G401 (cell line): ENCODE results near the gene STK38L. TPM values are rescaled to one million over a fixed set of nuclear protein-coding genes. Genes with fewer than 3 reads are reported as not detected.

ENCODE experiments used
- DNase-seq: peaks from one replicate; pipeline ENCODE4 v3.0.0-alpha.2; 2015; ENCODE audit warnings: low spot score
- in situ Hi-C: cut with HindIII; loops from 2 replicates; pipeline ENCODE4 v1.10.0; 2016; ENCODE audit warnings: low sequenced_read_pairs, mixed read lengths
- total RNA-seq: library from RNA; depleted of rRNA; stranded (reverse); fragments of >200 nt; shearing (Covaris generic); gene quantifications from 2 replicates; pipeline ENCODE4 v1.2.3, GENCODE V29; 2014

The STK38L gene
- total RNA-seq, 1 experiment from 2014 or later: 13.9 TPM

DNA sequence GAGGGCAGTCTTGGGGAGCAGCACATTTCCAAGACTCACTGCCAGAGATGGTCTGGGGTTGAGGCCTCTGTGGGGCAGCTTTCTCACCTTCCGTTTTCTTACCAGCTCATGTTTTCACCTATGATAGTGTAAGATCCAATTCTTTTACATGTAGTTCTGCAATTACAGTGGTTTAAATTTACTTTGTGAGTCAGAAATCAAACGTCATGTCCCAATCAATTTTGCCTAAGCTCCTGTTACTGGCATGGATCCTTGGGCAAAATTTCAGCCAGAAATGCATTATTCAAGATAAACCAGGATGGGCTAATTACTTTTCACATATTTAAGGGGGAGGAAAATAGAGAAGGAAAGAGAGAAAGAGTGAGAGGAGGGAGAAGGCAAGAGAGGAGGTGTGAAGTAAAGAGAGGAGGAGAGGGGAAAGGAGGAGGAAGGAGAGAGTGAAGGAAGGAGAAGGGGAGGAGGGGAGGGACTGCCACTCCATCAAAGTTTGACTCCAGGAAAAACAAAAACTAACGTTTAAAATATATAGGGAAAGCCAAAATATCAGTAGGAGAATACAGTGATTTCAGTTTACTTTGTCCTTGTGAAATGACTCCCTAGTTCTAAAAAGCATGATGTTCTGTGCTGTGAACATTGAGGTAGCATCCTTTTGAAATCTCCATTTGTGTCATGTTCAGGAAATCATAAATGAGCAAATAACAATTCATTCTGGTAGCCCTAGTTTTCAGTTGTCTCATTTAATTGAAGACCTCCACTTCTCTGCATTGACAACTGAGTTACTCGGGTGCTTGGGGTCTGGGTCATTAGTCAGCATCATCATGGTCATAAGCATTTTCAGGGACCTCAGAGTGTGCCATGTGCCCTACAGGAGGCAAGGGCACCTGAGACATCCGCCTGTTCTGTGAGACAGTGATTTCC lies 91.5 kb downstream of the STK38L start:
- in situ Hi-C loops: no loop called here
- no peak for DNase-seq

DNA sequence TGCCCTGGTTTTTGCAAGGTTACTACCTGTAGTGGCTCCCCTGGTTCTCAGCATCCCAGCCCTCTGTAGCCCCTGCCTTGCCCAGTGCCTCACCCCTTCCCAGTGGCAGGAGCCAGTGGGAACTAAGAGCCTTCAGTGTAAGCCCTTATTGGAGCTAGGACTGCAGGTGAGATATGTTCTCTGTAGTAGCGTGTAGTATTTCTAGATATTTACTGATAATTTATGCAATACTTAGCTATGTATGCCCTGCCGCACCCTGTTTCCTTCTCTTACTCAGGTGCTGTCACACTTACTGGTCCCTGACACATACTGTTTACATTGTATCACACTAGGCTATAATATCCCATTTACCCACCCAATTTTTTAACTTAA lies 92.2 kb downstream of the STK38L start:
- in situ Hi-C loops: no loop called here
- no peak for DNase-seq

DNA sequence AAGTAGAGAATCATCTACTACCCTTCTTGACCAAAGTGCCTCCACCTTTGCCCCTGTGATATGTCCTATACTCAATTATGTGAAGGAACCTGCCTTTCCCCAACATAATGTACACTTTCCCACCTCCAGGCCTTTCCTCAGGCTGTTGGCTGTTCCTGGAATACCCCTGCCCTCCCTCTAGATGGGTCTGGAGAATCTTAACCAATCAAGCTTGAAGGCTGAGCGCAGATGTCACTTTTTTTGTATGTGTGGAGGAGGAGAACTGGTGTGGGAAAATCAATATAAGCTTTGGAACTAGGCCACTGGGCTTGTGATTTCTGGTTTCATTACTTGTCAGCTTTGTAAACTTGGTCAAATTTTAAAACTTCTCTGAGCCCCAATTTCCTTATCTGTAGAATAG lies 93.3 kb downstream of the STK38L start:
- in situ Hi-C loops: no loop called here
- DNase-seq: no peak

DNA sequence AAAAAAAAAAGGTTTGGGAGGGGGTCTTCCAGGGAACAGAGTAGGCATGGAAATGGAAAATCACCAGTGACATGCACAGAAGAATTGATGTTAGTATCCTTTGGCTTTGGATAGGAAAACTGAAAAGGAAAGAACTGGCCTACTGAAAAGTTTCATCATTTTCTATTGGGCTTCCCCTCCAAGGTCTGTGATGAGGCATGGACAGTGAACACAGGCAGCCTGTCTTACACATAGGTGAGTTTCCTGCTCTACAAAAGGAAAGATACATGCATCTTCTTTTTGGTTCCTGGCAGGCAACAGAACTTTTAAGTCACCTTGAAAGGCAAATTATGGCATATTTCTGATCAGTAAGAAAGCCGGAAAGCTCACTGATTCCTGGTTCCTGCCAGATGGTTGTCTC lies 94.4 kb downstream of the STK38L start:
- DNase-seq: no peak
- in situ Hi-C loops: no loop called here

DNA sequence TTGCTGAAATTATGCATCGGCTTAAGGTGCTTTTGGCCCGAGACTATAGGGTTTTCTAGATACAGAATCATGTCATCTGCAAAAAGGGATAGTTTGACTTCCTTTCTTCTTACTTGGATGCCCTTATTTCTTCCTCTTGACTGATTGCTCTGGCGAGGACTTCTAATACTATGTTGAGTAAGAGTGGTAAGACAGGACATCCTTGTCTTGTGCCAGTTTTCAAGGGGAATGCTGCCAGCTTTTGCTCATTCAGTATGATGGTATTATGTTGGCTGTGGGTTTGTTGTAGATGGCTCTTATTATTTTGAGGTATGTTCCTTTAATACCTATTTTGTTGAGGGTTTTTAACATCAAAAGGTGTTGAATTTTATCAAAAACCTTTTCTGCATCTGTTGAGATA lies 96.9 kb downstream of the STK38L start:
- in situ Hi-C loops: no loop called here
- no peak for DNase-seq

DNA sequence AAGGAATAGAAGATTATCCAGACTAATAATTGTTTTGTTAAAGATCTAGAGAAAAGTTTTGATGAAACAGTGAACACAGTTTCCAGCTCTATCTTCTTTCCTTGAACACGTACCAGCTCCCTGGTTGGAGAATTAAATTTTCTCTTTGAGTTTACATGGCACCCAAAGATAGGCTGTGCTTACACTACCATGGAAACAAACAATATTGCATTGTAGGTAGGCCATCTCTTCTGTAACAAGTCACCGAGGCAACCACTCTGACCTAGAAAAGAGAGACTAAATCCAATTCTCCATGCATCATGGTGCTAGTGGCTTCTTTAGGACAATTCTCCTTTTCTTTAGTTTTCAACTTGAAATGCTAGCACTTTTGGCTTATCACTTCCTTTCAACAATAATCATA lies 98.5 kb downstream of the STK38L start:
- in situ Hi-C loops: no loop called here
- DNase-seq: no peak

DNA sequence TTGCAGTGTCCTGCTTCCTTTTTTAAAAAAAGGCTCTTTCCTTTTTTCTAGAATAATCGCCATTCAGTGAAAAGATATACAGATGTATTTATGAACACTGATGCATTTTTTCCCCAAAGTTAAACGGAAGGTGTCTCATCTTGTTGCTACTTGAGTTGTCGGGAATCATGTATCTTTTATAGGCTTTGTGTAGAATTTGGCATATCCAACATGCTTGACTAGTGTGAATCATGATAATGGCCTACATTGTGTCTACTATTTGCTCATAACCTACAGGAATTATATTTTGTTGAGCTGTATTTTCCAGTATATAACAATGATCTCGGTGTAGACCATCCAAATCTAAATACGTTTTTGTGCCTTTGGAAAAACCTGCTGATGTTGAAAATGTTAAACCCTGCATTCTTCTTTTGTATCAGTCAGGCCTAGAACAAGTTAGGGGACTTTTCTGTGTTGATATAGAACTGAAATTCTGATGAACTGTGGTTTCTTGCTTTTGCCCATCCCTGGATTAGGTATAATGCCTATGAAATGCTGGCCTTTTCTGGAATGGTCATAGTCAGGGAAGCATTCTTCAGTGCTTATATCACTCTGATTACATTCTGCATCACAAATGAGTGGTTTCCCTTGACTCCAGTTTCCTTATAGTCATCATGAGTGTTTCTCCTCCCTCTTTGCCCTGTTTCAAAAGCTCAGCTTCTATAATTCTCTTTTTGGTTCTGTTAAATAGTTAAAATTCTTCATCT lies 99.3 kb downstream of the STK38L start:
- no peak for DNase-seq
- in situ Hi-C loops: no loop called here

DNA sequence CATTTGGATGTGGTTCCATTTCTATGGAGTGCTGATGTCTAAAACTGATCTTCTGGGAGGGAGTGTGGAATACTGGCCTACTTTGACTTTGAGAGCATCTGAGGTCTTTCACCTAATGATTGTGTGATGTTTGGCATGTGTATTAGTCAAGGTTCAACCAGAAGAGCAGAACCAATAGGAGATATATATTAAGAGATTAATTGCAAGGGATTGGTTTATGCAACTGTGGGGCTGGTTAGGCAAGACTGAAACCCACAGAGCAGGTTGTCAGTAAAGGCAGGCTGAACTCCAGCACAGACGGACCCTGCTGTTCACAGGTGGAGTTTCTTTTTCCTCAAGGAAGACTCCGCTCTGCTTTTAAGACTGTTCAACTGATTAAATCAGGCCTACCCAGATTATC lies 100.2 kb downstream of the STK38L start:
- peak; percentile 18 for DNase-seq
- in situ Hi-C loops: no loop called here

DNA sequence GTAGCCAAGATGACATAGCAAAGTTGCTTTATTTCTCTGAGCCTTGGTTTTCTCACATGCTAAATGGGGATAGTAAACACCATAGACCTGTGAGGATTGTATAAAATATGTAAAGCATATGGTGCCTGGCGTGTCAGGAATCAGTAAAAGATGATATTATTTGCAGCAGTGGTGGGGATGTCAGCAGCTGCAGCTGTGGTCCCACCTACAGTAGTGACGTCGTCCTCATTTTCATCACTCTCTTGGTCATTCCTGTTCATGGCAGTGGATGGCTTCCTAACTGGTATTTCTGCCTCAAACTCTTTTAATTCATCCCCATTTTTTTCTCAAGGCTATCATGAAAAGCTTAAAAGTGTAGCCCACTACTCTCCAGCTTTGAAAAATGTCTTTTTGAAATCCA lies 100.7 kb downstream of the STK38L start:
- DNase-seq: no peak
- in situ Hi-C loops: no loop called here

DNA sequence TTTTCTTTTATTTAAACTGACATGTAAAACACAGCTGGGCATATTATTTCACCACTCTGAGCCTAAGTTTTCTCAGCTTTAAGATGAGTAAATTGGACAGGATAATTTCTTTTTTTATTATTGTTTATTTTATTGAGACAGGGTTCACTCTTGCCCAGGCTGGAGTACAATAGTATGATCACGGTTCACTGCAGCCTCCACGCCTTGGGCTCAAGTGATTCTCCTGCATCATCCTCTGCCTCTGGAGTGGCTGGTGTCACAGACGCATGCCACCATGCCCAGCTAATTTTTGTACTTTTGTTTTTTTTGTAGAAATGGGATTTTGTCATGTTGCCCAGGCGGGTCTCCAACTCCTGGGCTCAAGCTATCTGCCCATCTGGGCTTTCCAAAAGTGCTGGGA lies 101.3 kb downstream of the STK38L start:
- no peak for DNase-seq
- in situ Hi-C loops: no loop called here

DNA sequence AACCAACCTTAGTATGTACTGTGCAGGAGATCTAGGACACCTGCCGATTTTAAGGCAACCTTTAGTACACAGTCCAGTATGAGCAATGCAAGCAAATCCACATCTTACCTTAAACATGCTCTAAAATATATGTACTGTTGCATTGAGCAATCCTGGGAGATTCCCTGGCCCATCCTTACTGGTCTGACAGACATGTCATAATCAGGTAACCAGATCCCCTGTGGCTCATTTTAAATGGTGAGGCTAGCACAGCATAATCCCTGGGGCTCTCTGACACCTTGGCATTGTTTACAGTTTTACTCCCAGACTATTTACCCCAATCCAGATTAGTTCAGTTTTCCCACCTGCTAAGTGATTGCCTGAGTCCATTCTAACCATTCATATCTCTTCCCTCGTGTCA lies 103.7 kb downstream of the STK38L start:
- in situ Hi-C loops: no loop called here
- DNase-seq: no peak

DNA sequence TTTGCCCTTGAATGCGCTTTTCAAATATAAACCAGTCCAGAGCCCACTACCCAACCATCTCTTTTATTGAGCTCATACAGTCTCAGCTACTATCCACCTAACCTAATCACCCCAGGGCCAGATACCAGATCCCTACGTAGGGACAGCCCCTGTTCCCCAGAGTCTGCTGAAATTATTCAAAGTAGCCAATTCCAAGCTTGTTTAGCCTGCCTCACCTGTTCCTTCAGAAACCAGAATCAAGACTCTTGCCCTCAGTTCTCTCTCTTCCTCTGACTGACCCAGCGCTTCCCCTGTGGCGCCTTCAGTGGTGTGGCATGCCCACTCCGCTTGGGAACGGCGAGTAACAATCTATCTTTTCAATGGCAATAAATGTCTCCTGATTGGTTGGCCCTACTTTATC lies 107.4 kb downstream of the STK38L start:
- in situ Hi-C loops: no loop called here
- DNase-seq: no peak

DNA sequence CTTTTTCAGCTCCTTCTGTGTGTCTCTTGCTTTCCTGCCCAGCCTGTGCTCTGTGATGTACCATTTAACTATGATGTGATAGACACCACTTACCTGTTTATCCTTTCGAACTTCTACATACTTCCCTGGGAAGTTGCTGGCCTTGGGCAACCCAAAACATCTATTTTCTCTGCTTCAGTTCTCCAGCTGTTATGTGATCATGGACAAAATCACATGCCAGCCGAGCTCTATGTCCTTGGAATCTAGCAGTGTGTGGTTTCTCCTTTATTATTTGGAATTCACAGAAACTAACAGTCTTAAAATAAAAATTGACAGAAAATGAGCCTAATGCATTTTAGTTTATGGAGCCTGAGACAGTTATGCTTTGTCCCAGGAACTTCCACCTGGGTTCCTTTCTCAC lies 111.4 kb downstream of the STK38L start:
- in situ Hi-C loops: no loop called here
- DNase-seq: no peak

DNA sequence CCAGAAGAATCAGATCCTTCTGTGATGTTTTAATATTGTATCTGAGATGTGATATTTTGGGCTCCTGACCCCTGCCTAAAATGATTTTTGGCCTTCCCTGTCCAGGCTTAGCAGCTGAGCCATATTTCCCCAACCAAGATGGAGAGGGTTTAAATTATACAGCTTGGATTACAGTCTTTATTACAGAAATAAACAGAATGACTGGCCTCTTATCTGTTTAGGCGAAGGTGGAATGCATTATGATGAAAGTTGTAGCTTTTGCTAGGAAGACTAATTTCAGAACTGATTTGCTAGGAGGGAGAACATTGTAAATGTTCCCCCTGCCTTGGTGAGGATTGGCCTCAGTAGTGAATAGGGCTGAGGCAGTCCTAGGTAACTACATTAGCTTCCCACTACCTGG lies 111.9 kb downstream of the STK38L start:
- no peak for DNase-seq
- in situ Hi-C loops: no loop called here

DNA sequence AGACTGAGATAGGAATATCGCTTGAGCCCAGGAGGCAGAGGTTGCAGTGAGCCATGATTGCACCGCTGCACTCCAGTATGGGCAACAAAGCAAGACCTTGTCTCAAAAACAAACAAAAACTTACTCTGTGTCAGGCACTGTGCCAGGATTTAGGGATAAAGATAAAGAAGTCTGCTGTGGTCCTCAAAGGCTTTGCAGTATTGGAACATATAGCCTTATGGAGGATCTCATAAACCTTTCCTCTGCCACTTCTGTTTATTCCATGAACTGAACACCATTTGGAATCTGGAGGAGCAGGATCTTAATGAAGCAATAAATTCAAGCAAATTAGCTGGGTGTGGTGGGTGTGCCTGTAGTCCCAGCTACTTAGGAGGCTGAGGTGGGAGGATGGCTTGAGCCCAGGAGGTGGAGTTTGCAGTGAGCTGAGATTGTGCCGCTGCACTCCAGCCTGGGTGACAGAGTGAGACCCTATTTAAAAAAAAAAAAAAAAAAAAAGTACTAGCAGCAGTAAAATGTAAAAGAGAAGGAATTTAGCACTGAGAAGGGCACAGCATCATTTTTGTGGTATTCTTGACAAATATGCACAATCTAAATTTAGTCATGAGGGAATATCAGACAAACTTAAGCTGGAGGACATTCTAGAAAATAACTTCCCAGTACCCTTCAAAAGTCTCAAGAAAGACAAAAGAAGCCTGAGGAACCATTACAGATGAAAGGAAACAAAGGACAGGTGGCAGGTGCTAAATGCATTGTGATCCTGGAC lies 115.7 kb downstream of the STK38L start:
- no peak for DNase-seq
- in situ Hi-C loops: no loop called here

DNA sequence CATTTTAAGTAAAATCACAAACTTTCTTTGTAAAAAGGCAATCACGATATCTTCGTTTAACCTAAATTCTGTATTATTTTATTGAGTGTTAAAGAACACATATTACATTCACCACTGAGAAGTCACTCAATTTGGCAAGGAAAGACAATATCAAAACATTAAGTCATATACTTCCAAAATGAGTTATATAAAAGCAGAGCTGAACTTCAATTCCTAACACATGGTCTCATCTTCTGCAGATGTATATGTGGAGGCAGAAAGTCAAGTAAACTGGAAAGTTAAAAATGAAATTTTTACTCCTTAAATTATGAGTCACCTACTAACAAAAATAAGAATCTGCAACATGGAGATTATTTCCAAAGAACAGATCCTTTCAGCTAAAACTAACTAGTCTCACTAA lies 117.3 kb downstream of the STK38L start:
- in situ Hi-C loops: no loop called here
- no peak for DNase-seq

DNA sequence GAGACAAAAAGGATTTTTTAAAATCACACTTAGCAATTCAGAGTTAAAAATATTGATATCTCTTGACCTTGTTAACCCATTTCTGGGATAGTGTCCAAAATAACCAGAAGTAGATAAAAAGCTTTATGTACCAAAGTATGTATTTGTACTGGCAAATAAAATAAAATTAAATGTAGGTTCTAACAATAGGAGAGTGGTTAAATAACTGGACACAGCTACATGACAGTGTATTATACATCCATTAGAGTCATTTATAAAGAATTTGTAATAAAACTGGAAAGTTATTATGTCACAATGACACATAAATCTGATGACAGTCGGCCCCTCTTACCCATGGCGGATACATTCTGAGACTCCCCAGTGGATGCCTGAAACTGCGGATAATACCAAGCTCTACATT lies 122.5 kb downstream of the STK38L start:
- no peak for DNase-seq
- in situ Hi-C loops: no loop called here

DNA sequence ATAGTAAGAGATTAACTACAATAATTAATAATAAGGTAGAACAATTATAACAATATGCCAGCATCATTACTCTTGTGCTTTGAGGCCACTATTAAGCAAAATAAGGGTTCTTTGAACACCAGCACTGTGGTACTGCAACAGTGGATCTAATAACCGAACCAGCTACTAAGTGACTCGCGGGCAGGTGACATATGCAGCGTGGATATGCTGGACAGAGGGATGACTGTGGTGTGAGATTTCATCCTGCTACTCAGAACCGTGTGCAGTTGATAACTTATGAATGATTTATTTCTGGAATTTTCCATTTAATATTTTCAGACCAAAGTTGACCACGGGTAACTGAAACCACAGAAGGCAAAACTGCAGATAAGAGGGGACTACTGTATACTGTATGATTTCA lies 123.0 kb downstream of the STK38L start:
- no peak for DNase-seq
- in situ Hi-C loops: no loop called here
